Activated T-cell treated with anti-CD3 and anti-CD28 coated beads, Interleukin-2, amount 50 U/mL, for 72 hours (primary cell): ENCODE data around the gene EXOC4. TPM values are rescaled to one million over a fixed set of nuclear protein-coding genes. Genes with fewer than 3 reads are reported as not detected.
"Not testable (repeated sequence)": the region's sequence is repeated elsewhere in the genome, so short reads cannot be mapped to it uniquely, and the experiment has no call there.

Source experiments
- ATAC-seq, 2 donors: fragments of 150-1000 bp; cut with Tn5 transposase; replicated peaks in 1 of 2; 2 replicates each; pipeline ENCODE4 v1.10.0; 2021; ENCODE audit warnings: moderate library complexity in 2 of 2, mild to moderate bottlenecking in 1 of 2
- DNase-seq, 2 donors: peaks; one replicate each; pipeline ENCODE4 v3.0.0; 2021 to 2022; ENCODE audit warnings: mixed read lengths in 1 of 2
- H3K27ac Mint-ChIP-seq: one replicate; pipeline ENCODE4 v1.8.0; 2022; ENCODE audit warnings: mild to moderate bottlenecking, moderate library complexity, mixed read lengths
- H3K27me3 Mint-ChIP-seq: one replicate; pipeline ENCODE4 v1.8.0; 2022; ENCODE audit warnings: low read depth, mixed read lengths
- H3K36me3 Mint-ChIP-seq, 2 donors: one replicate each; pipeline ENCODE4 v1.8.0; 2022; ENCODE audit warnings: mixed read lengths in 2 of 2, mild to moderate bottlenecking in 1 of 2; ENCODE audit not compliant: insufficient read depth in 2 of 2
- H3K4me1 Mint-ChIP-seq: one replicate; pipeline ENCODE4 v1.8.0; 2022; ENCODE audit warnings: low read depth, mixed read lengths
- H3K4me3 Mint-ChIP-seq, 2 donors: one replicate each; pipeline ENCODE4 v1.8.0; 2022; ENCODE audit warnings: mild to moderate bottlenecking in 2 of 2, mixed read lengths in 2 of 2, moderate library complexity in 2 of 2
- H3K9me3 Mint-ChIP-seq, 2 donors: one replicate each; pipeline ENCODE4 v1.8.0; 2022; ENCODE audit warnings: mixed read lengths in 2 of 2
- total RNA-seq, 2 donors: library from RNA; stranded (reverse); gene quantifications; one replicate each; pipeline ENCODE4 v1.2.3, GENCODE V29; 2022

The EXOC4 gene
- total RNA-seq, 2 donors from 2014 or later, result 74.1 to 76.3 TPM

GRCh38 chr7:133252506-133252857 lies 396 bp upstream of the EXOC4 start:
- H3K4me1 Mint-ChIP-seq, result peaks cover 40% of the 10 kb centered on the region
- peak overlapping the region; percentile 96 for H3K27ac Mint-ChIP-seq
- H3K36me3 Mint-ChIP-seq, result no peaks in the 10 kb centered on the region
- H3K4me3 Mint-ChIP-seq, result peak overlapping the region; percentile 95 to 97
- ATAC-seq (no peak), DNase-seq (no peak)
- no peaks in the 10 kb centered on the region for H3K27me3 Mint-ChIP-seq
- no peaks in the 10 kb centered on the region for H3K9me3 Mint-ChIP-seq

DNA sequence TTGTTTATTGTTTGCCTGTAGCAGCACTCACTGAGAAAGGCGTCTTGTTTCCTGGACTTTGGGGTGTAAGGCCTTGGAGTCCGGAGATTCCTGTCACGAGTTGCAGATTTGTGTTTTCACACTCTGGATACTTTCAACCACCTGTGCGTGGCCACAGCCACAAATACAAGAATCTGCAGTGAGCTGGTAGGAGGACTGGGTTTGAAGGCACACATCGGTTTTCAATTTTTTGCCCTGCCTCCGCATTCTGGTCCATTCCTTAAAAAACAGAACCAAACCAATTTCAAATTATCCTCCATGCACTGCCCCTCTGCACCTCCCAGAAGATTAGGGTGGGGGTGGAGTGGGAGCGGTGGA lies 619 bp downstream of the EXOC4 start:
- no peaks in the 10 kb centered on the region for H3K27me3 Mint-ChIP-seq
- no peaks in the 10 kb centered on the region for H3K9me3 Mint-ChIP-seq
- no peaks in the 10 kb centered on the region for H3K36me3 Mint-ChIP-seq
- peak overlapping the region; percentile 96 for H3K27ac Mint-ChIP-seq
- peak overlapping the region; percentile 95 to 97 for H3K4me3 Mint-ChIP-seq
- no peak for ATAC-seq
- H3K4me1 Mint-ChIP-seq, result peaks cover 48% of the 10 kb centered on the region
- peak in 1 of 2 donors; percentile 5 for DNase-seq

DNA sequence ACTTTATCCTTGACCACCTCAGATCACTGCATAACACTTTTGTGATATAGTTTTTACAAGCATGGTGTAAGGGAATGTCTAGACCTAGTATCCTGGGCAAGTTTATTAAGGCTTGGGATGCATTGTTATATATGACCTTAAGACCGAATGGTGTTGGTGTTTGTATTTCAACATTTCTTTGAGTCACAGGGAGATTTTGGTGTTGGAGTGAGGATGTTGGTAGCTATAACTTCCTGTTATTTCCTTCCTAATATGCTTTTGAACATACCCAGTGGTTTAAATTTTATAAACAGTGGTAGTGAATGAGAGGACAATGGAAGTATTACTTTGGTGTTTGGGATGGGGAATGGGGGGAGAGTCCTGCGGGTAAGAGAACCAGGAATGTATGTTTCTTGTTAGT lies 2.6 kb downstream of the EXOC4 start:
- no peaks in the 10 kb centered on the region for H3K9me3 Mint-ChIP-seq
- H3K4me3 Mint-ChIP-seq, result peak overlapping the region in 1 of 2 donors; percentile 97
- H3K27ac Mint-ChIP-seq, result no peak overlapping the region
- no peaks in the 10 kb centered on the region for H3K27me3 Mint-ChIP-seq
- DNase-seq (no peak), ATAC-seq (no peak)
- peaks cover 48% of the 10 kb centered on the region for H3K4me1 Mint-ChIP-seq
- no peaks in the 10 kb centered on the region for H3K36me3 Mint-ChIP-seq

GRCh38 chr7:133258174-133258573 lies 5.3 kb downstream of the EXOC4 start:
- Mint-ChIP-seq H3K36me3 (peaks cover 2 to 5% of the 10 kb centered on the region in 2 donors), H3K4me1 (peaks cover 44% of the 10 kb centered on the region), H3K4me3 (no peak overlapping the region), H3K27me3 (no peaks in the 10 kb centered on the region), H3K27ac (no peak overlapping the region), H3K9me3 (no peaks in the 10 kb centered on the region)
- no peak for ATAC-seq
- DNase-seq, result no peak

DNA sequence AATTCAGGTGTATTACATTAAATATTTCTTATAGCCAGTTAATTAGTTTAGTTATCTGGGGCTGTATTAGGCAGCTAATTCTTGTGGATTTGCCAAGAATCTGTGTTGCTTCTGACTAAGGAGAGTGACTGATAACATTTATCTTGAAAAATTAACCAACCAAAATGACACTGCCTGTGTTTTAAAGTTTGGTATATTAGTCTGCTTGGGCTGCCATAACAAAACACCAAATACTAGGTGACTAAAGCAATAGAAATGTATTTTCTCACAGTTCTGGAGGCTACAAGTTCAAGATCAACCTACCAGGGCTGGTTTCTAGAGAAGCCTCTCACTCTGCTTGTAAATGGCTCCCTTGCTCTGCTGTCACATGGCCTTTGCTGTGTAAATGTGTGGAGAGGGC lies 12.9 kb downstream of the EXOC4 start:
- no peaks in the 10 kb centered on the region for H3K27me3 Mint-ChIP-seq
- H3K4me3 Mint-ChIP-seq, result no peak overlapping the region
- H3K27ac Mint-ChIP-seq, result no peak overlapping the region
- H3K9me3 Mint-ChIP-seq, result no peaks in the 10 kb centered on the region
- ATAC-seq, result no peak
- DNase-seq, result no peak
- peaks cover 2 to 5% of the 10 kb centered on the region in 2 donors for H3K36me3 Mint-ChIP-seq
- H3K4me1 Mint-ChIP-seq, result peaks cover 23% of the 10 kb centered on the region

GRCh38 chr7:133268355-133268754 lies 15.5 kb downstream of the EXOC4 start:
- Mint-ChIP-seq H3K9me3 (no peaks in the 10 kb centered on the region), H3K27me3 (no peaks in the 10 kb centered on the region), H3K36me3 (no peaks in the 10 kb centered on the region), H3K4me3 (peak overlapping the region in 1 of 2 donors; percentile 50), H3K4me1 (peaks cover 19% of the 10 kb centered on the region), H3K27ac (no peak overlapping the region)
- ATAC-seq (no peak), DNase-seq (no peak)

DNA sequence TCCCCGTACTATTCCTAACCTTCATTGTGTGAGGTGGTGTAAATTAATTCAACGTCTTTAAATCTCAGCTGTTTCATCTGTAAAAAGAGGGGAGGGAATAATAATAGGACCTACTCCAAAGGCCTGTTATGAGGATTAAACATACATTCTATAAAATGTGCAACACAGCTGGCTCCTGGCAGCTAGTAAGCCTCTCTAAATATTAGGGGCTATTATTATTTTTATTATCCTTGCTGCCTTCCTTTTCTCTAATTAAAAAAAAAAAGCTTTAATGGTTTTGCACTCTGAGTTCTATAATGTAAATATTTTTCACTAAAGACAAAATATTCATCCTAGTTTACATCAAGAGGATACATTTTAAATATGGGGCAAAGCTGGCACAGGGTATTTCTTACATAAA lies 19.5 kb downstream of the EXOC4 start:
- no peaks in the 10 kb centered on the region for H3K27me3 Mint-ChIP-seq
- no peak overlapping the region for H3K27ac Mint-ChIP-seq
- H3K4me1 Mint-ChIP-seq, result peaks cover 11% of the 10 kb centered on the region
- no peaks in the 10 kb centered on the region for H3K9me3 Mint-ChIP-seq
- ATAC-seq (no peak), DNase-seq (no peak)
- no peak overlapping the region for H3K4me3 Mint-ChIP-seq
- H3K36me3 Mint-ChIP-seq, result peaks cover 2 to 8% of the 10 kb centered on the region in 2 donors

GRCh38 chr7:133273227-133273626 lies 20.3 kb downstream of the EXOC4 start:
- Mint-ChIP-seq H3K4me3 (no peak overlapping the region), H3K27me3 (no peaks in the 10 kb centered on the region), H3K27ac (no peak overlapping the region), H3K4me1 (peaks cover 4% of the 10 kb centered on the region), H3K9me3 (peaks cover under 1% of the 10 kb centered on the region in 2 donors), H3K36me3 (peaks cover 2 to 15% of the 10 kb centered on the region in 2 donors)
- no peak for ATAC-seq
- DNase-seq, result no peak

DNA sequence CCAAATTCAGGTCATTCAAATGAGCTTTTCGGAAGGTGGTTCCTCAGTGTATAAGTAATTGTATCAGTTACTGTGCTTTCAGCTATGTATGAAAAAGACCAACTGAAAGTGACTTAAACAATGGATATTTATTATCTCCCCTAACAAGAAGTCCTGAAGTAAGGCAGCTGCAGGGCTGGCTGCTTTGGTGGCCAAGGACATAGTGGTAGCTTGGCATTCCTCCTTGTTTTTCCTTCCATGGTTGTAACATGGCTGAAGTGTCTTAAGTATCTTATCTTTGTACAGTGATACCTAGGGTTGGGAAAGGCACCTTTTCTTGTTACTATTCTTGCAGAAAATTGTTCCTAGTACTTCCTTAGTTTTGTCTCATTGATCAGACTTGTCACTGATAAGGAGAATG lies 21.4 kb downstream of the EXOC4 start:
- Mint-ChIP-seq H3K27me3 (no peaks in the 10 kb centered on the region), H3K9me3 (peaks cover 2 to 3% of the 10 kb centered on the region in 2 donors), H3K4me1 (no peaks in the 10 kb centered on the region), H3K4me3 (no peak overlapping the region), H3K27ac (no peak overlapping the region), H3K36me3 (peaks cover 5 to 21% of the 10 kb centered on the region in 2 donors)
- ATAC-seq (no peak), DNase-seq (no peak)

DNA sequence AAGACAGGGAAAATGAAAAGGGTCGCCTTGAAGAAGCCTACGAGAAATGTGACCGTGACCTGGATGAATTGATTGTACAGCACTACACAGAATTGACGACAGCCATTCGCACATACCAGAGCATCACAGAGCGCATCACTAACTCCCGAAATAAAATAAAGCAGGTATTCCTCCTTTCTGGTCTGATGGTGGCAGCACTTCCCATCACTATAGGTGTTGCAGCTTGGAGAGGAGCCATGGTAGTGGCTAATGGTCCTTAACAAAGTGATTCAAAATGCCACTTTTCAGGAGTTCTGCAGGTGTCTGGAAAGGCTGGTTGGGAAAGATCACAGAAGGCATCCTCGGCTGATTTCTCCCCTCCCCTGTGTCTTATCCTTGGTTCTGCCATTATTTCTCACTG lies 22.1 kb downstream of the EXOC4 start:
- peaks cover 2 to 3% of the 10 kb centered on the region in 2 donors for H3K9me3 Mint-ChIP-seq
- no peaks in the 10 kb centered on the region for H3K27me3 Mint-ChIP-seq
- H3K36me3 Mint-ChIP-seq, result peaks cover 8 to 23% of the 10 kb centered on the region in 2 donors
- H3K27ac Mint-ChIP-seq, result no peak overlapping the region
- no peaks in the 10 kb centered on the region for H3K4me1 Mint-ChIP-seq
- ATAC-seq (no peak), DNase-seq (no peak)
- H3K4me3 Mint-ChIP-seq, result no peak overlapping the region

GRCh38 chr7:133275446-133276095 lies 22.7 kb downstream of the EXOC4 start:
- peaks cover 8 to 23% of the 10 kb centered on the region in 2 donors for H3K36me3 Mint-ChIP-seq
- no peak overlapping the region for H3K27ac Mint-ChIP-seq
- no peaks in the 10 kb centered on the region for H3K4me1 Mint-ChIP-seq
- DNase-seq (no peak), ATAC-seq (no peak)
- H3K27me3 Mint-ChIP-seq, result no peaks in the 10 kb centered on the region
- peaks cover 2 to 3% of the 10 kb centered on the region in 2 donors for H3K9me3 Mint-ChIP-seq
- no peak overlapping the region for H3K4me3 Mint-ChIP-seq

- H3K36me3 Mint-ChIP-seq, result peaks cover 8 to 25% of the 10 kb centered on the region in 2 donors
- ATAC-seq, H3K27ac Mint-ChIP-seq, H3K9me3 Mint-ChIP-seq, H3K4me3 Mint-ChIP-seq, DNase-seq, H3K4me1 Mint-ChIP-seq, H3K27me3 Mint-ChIP-seq: not testable (repeated sequence)
Observed at GRCh38 chr7:133278975-133279374, 26.1 kb downstream of the EXOC4 start.

DNA sequence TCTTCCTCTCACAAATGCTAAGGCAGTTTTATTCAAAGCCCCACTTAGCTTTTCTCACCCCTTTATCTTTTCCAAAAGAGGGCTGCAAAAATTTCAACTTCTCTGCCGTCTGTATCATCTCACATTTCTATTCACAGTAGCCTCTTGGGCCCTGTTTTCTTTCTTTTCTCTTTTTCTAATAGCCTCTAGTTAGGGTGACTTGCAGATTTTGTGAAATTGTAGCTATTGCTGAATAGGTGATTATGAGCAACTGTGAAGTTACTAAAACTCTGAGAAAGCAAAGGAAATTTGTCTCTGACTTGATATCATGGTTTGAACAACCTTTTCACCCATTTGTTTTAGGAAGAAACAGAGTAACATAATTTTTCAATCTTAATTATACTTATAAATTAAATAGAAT lies 29.2 kb downstream of the EXOC4 start:
- peaks cover 4% of the 10 kb centered on the region for H3K4me1 Mint-ChIP-seq
- no peaks in the 10 kb centered on the region for H3K27me3 Mint-ChIP-seq
- H3K36me3 Mint-ChIP-seq, result peaks cover 6 to 30% of the 10 kb centered on the region in 2 donors
- ATAC-seq (no peak), DNase-seq (no peak)
- no peak overlapping the region for H3K4me3 Mint-ChIP-seq
- peaks cover 2 to 3% of the 10 kb centered on the region in 2 donors for H3K9me3 Mint-ChIP-seq
- no peak overlapping the region for H3K27ac Mint-ChIP-seq

- ATAC-seq, result no peak
Observed at GRCh38 chr7:133284092-133284491, 31.2 kb downstream of the EXOC4 start.

More at GRCh38 chr7:133284092-133284491, 31.2 kb downstream of the EXOC4 start:
- Mint-ChIP-seq H3K4me3 (no peak overlapping the region), H3K4me1 (peaks cover 4% of the 10 kb centered on the region), H3K9me3 (no peaks in the 10 kb centered on the region), H3K27ac (no peak overlapping the region), H3K27me3 (no peaks in the 10 kb centered on the region), H3K36me3 (peaks cover 4 to 26% of the 10 kb centered on the region in 2 donors)
- DNase-seq, result no peak
